HG03045 (cell line): ENCODE measurements around the gene SORBS1.

Experiments
- ATAC-seq: cut with Tn5 transposase; IDR thresholded peaks from one replicate; pipeline ENCODE4 v1.9.1; 2021; ENCODE audit warnings: mild to moderate bottlenecking, moderate library complexity; ENCODE audit not compliant: unreplicated experiment

The SORBS1 gene

DNA sequence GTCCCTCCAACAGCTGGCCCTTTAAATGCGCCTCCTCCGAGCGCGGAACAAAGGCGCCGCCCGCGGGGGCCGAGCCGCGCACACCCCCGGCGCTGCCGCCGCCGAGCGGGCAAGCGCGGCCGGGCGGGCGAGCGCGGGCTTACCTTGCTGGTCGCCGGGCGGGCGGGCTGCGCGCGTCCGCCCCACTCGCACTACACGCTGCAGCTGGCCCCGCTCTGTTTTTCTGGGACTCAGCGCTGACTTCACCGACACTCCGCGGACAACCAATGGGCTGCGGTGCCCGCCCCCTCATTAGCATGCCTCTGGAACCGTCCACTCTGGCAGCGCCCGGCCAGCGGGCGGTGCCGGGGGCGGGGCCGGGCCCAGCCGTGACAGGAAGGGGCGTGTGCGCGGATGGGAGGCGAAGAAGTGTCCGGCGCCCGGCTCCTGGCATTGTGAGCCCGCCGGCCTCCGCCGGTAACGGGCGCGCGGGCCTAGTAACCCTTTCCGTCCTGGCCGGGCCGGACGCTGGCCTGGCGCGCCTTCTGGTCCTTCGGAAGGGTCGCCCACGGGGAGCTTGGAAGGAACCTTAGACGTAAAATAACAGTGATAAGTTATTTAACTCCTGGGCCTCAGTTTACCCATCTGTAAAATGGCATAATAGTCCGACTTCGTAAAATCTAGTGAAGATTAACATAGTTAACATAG lies at the start of gene SORBS1:
Gene SORBS1, minus strand, starts transcription at position 195 of the 687 bp plus-strand sequence. CDS start 120,236 bp downstream, outside the sequence.
- peak; percentile 99 for ATAC-seq

DNA sequence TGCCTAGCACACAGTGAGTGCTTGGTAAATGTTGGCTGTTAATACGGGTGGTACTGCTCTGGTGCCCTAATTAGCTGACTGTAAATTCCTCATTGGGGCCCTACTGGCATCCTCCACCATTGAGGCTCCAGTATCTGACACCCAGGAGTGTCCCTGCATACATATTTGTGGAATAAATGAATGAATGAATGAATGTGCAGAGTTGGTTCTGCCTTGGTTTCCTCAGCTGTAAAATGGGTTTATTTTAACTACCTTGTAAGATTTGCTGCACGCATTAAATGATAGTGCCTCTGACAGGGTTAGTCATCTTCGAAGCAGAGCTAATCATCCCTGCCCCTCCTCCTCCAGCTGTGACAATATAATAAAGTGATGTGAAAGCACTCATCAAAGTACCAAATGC lies 49.6 kb upstream of the SORBS1 start:
- ATAC-seq, result no peak

DNA sequence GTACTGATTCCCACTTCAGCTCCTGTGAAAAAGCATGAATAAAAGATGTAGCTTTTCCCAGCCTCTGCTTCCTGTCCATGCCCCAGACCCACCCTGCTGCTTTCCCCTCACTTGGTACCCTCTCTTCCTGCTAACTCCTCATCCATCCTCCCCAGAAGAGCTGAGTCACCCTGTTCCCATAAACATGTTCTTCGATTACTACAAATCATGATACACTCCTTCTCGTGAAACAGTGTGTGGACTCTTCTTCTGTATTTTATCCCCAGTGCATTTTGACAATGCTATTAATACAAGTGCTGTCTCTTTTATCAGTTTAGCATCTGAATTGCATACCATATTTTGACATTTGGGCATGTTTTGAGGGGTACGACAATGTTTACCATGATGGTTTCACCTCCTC lies 45.8 kb upstream of the SORBS1 start:
- no peak for ATAC-seq

DNA sequence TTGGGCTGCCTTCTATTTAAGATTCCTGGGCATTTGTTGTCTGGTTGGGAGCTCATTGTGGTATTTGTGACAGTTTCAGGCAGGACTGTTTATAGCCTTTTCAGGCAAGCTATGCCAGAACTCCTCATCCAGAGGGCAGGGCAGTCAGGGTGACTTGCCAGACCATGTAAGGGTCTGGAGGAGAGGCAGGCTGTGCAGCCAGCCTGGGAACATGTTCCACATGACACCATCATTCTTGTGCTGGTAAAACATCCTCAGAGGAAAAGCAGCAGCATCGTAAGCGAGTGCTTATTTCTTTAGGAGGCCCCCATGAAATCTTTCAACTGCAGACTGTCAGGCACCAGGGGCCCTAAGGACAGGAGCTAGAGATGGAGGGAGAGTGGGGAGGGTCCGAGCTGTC lies 44.0 kb upstream of the SORBS1 start:
- ATAC-seq, result no peak

DNA sequence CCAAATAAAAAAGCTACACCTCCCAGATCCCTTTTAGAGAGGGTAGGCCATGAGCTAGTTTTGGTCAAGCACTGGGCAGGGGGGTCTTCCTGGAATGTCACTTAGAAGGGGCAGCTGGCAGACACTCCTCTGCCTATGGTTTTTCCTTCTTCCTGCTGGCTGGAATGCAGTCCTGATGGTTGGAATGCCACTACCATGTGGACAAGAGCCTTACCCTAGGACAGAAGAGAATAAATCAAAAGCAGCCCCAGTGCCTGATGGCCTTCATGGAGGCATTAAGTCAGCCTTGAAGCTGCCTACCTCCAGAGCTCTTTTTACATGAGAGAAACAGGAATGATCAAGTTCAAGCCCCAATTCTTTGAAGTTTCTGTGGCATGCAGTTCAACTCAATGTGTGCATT lies 43.5 kb upstream of the SORBS1 start:
- ATAC-seq, result no peak

DNA sequence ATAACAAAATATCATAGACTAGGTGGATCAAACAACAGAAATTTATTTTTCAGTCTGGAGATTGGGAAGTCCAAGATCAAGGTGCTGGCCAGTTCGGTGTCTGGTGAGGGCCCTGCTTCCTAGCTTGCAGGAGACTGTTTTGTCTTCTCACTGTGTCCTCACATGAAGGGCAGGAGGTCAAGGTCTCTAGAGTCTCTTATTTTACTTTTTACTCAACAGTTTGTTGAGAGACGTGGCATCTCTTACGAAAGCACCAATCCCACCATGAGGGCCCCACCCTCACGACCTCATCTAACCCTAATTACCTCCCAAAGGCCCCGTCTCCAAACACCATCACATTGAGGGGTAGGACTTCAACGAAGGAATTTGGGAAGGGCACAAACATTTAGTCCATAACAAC lies 41.2 kb upstream of the SORBS1 start:
- ATAC-seq, result no peak

DNA sequence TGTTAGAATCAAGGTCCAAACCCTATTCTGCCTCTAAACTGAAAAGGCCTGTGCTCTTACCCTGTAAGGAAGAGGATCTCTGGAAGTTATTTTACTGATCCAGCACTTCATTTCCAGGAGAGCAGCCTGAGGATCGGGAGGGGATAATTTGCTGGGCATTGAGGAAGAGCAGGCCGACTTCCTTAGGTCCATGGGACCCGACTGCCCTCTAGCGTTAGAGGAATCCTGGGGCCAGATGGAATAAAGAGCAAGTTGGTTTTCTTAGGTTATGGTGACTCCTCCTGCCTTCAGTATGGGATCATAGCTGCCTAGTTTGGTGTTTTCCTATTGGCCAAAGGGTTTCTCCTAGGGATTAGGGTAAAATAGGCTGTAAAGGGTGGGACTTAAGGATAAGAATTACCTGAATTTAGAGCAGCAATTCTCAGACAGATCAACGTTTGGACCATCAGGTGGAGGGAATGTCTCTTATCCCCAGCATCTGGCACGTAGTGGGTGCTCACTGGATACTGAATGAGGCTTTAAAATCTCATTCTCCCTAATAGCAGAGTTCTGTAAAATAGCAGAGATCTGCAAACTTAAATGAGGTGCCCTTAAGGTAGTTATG lies 40.0 kb upstream of the SORBS1 start:
- no peak for ATAC-seq

DNA sequence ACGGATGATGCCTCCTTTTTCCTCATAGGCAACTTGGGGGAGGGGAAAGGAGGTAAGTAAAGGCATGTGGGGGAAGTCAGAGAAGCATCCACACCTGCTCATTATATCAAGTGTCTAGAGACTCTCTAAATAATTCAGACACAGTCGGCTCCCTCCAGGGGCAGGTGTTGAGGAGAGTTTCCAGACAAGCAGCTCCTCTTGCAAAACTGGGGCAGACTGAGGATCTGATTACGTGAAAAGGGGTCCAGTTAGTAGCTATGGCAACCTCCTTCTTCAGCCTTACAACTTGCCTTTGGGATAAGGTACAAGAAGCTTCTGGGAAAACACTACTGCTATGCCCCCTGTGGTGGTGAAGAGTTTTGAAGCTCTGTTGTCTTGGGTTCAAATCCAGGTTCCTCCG lies 39.0 kb upstream of the SORBS1 start:
- ATAC-seq, result no peak

DNA sequence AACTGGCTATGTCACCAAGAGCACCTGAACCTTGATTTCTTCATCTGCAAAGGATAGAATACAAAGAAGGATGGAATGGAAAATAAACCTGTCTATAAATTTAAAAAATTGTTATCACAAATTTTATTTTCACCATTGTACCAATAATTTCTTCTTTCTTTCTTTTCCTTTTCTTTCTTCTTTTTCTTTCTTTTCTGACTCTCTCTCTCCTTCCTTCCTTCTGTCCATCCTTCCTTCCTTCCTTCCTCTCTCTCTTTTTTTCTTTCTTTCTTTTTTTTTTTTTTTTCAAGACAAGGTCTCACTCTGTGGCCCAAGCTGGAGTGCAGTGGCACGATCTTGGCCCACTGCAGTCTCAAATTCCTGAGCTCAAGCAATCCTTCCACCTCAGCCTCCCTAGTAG lies 36.6 kb upstream of the SORBS1 start:
- no peak for ATAC-seq

DNA sequence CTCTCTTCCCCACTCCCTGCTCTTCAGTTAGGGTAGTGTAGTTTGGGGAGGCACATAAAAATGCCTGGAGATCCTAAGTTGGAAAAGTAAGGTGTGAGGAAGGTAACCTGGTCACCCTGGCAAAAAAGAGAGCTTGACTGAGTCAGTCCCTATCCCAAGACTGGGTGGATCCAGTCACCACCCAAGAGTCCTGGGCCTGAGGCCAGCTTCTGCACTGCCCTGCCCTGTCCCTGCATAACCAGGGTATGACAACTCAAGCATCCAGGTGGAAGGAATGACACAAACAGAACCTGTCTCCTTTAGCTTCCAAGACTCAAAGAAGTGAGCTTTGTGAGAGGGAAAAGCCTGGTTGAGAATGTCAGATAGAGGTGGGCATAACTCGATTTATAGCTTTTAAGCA lies 26.9 kb upstream of the SORBS1 start:
- ATAC-seq, result no peak

DNA sequence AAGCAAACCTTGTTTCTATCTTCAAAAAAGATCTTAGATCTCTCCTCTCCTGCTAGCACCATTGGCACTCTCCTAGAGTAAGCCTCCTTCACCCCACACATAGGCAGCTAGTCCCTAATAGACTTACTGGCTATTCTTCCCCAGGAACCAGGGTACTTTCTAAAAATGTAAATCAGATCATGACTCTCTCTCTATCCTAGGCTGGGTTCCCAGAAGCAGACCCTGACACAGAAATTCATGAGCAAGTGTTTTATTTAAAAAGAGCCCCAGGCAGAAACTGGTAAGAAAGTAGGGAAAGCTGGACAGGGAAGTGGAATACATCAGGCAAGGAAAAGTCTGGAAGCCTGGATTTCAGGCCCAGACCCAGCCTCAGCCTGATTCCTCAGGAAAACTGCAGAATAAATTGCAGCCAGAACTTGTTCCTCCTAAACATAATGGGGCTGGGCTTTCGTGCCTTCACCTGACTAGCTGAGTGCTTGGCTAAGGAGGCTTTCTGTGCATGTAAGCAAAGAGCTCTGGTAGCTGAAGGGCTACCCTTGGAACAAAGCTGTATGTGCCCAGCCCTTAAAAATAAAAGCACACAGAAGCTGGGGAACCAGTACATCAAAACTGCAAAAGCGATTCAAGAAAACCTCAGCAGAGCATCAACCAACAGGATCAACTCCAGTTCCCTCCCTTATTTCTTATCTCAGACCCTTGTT lies 18.8 kb upstream of the SORBS1 start:
- ATAC-seq, result no peak

DNA sequence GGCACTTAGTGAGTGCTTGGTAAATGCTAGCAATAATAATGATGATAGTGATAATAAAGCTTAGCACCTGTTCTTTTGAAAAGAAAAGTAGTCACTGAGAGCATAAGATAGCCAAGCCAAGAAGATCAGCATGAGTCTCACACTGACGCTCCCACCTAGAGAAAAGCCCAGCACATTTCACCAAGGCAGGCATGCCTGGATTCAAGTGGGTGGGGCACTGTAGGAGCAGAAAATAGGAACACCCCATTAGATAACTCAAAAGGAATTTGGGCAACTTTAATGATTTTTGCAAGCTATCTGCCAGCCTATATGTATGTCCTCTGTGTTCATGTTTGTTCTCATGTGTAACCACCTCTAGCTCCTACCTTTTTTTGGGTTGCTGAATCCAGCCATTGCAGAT lies 18.1 kb upstream of the SORBS1 start:
- no peak for ATAC-seq

DNA sequence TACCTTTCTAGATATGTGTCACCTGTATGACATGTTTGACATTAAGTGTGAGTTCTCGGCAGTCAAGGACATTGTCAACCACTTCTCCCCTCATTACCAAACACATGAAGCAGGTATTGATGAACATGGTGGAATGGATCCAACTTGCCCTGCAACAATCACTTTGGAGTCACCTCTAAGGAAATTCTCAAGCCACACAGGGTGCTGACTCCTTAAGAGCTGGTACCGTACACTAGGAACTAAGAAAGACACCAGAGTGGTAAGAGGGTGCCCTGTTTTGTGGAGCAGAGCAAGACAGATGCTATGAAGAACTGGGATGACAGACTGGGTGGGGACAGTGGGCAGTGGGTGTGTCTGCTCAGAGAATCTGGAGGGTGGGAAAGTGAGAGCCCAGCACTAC lies 17.4 kb upstream of the SORBS1 start:
- ATAC-seq, result no peak

DNA sequence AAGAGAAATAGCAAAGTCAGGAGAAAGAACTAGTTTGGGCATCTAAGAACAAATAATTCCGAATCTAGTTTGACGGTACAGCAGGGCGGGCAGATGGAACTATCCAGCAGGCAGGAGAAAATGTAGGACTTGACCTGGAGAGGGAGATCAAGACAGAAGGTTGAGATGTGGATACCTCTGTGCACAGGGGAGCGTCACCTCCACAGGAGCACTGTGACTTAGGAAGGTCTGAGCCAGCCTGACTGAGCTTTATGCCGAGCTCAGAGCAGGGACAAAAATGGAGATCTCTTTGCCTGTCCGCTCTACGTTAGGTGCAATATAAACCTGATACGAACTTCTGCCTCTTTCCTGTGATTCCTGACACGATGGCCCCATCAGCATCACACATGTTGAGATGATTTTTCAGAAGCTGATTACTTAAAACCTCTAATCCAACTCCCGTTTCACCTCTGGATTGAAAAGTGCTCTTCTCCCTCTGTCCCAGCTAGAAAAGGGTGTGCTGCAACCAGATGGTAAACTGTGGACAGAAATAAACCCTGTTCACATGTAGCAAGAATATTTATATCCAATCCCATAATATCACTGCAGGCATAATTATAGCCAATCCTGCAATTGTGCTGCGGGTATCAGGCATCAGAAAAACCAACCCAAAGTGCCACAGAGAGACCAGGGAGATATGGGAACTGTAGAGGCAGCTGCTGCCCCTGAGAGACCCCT lies 13.6 kb upstream of the SORBS1 start:
- no peak for ATAC-seq

DNA sequence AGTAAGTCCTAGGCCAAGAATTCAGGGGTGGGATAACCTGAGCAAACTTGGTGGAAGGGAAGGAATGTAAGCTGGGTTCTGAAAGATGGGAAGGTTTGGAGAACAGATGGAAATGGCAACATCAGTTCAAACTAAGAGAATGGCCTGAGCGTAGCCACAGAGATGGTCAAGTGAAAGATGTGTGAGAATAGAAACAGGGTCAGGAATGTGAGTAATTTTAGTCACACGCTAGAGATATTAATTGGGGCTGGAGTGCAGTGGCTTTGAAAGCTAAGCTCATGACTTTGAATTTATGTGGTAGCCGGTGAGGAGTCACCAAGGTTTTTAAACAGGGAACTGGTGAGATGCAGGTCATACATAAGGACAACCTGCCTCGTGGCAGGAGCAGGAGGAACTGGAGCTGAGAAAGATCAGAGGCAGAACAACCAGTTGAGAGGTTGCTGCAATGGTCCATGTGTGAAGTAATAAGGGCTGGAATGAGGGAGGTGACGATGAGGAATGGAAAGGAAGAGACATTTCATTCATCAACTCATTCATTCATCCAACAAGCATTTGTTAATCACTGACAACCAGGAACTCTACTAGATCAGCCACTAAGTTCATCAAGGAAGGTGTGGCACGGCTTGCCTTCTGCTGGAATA lies 12.9 kb upstream of the SORBS1 start:
- ATAC-seq, result no peak

DNA sequence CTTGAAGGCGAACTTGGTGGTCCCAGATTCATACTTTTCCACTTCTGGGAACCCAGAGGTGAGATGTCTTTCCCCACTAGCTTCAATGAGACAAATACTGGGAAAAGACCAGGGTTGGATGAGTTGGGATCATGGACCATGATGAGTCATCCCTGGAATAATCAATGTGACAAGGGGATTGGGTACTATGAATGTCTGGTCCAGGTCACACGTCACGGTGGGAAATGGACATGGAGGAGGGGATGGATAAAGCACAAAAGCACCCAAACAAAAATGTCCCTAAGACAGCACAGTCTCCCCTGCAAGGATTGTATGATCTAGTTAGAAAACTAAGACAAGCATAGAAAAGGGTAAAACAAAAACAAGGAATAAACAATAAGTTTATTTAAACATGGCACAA lies 12.4 kb upstream of the SORBS1 start:
- ATAC-seq, result no peak

DNA sequence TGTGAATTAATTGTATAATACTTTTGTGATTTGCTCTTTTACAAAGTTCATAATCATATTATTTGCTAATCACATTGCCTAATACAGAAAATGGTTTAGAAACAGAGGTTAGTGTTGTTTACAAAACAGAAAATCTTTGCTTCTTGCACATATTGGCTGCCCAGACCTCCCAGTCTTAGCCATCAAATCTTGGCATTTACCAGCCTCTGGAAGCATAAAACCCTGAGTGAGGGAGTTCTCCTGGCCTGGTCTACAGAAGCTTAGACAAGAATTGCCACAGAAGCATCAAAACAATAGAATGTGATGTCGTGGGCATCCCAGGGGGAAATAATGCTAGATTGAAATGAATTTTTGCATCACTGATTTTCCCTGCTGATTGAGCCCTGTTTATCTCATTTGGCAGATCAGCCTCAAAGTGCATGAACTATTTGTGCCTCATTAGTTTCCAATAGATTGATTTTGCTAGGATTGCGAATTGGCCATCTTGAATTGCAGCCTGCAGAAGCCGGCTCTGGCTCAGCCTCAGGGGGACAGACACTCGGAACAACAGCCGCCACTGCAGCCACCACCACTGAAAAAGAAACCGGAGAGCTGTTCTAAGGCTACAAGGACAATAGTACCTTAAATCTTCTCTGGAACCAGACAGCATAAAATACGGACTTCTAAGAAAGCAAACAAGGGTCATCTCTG lies 11.1 kb upstream of the SORBS1 start:
- ATAC-seq, result no peak

DNA sequence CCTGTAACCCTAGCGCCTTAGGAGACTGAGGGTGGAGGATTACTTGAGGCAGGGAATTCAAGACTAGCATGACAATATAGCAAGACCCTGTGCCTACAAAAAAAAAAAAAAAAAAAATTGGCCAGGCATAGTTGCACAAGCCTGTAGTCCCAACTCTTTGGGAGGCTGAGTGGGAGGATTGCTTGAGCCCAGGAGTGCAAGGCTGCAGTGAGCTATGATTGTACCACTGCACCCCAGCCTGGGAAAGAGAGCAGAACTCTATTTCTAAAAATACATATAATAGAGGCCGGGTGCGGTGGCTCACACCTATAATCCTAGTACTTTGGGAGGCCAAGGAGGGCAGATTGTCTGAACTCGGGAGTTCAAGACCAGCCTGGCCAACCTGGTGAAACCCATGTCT lies 10.2 kb upstream of the SORBS1 start:
- no peak for ATAC-seq

DNA sequence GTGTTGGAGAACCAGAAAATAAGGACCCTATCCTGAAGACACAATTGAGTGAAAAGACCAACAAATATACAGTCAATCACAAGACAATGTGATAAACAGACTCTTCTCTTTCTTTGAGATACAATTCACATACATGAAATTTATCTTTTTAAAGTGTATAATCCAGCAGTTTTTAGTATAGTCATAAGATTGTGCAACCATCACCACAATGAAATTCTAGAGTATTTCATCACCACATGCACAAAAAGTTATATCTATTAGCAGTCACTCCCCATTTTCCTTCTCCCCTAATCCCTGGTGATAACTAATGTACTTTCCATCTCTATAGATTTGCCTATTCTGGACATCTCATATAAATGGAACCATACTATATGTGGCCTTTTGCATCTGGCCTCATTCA lies 8.2 kb upstream of the SORBS1 start:
- no peak for ATAC-seq

DNA sequence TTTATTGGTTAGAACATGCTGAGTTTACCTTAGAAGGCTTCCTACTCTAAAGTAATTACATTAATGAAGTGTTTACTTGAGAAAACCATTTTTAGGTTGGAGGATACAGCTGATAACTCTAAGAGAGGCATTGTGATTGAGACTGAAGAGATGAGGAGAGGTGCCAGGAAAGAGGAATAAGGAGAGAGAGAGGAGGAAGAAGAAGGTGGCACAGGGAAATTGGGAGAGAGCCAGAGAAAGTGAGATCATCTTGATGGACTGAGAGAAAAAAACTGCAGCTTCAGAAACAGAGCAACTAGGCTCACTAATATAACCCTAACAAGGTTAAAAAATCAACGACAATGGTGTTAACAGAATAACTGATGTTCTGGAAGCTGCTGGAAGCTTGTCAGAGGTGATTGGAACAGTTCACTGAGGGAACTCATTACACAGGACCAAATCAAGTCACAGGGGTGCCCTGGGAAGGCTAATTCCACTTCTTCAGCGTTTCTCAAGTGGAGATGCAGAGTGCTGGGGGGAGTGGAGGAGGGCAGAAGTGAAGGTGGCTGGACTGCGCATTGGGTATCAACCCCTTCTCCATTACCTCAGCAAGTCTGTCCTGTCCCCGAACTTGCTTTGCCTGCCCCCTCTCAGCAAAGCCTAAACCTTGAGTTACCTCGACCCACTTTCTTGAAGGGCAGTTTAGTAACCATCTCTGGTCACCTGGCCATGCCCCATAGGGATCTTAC lies 6.9 kb upstream of the SORBS1 start:
- no peak for ATAC-seq
